Activated CD4-positive, alpha-beta memory T cell treated with anti-CD3 and anti-CD28 coated beads, Interleukin-2, amount 10 ng/mL, durations not matched to agents 7 days and 5 days (primary cell): ENCODE measurements around the gene PDE1A. TPM values are rescaled to one million over a fixed set of nuclear protein-coding genes. Genes with fewer than 3 reads are reported as not detected.

ENCODE experiments used
- CTCF ChIA-PET: fragments of 350-600 bp; sonication (Branson Sonifier 250); formaldehyde crosslinking; loops from one replicate; lab custom pipeline; 2021; ENCODE audit warnings: antibody characterized with exemption, inconsistent platforms; lab: Charles Lee
- POLR2A ChIA-PET: fragments of 350-600 bp; sonication (Branson Sonifier 250); formaldehyde crosslinking; loops from one replicate; lab custom pipeline; 2021; ENCODE audit warnings: antibody characterized with exemption; lab: Charles Lee
- DNase-seq: peaks from one replicate; pipeline ENCODE4 v3.0.0-alpha.2; 2020
- H3K27ac Mint-ChIP-seq: one replicate; pipeline ENCODE4 v1.8.0; 2021; ENCODE audit warnings: mild to moderate bottlenecking, mixed read lengths
- H3K27me3 Mint-ChIP-seq: one replicate; pipeline ENCODE4 v1.8.0; 2021; ENCODE audit warnings: mixed read lengths
- H3K36me3 Mint-ChIP-seq: one replicate; pipeline ENCODE4 v1.8.0; 2021; ENCODE audit warnings: low read depth, mixed read lengths
- H3K4me1 Mint-ChIP-seq: one replicate; pipeline ENCODE4 v1.8.0; 2021; ENCODE audit warnings: mixed read lengths
- H3K4me3 Mint-ChIP-seq: one replicate; pipeline ENCODE4 v1.8.0; 2021; ENCODE audit warnings: mild to moderate bottlenecking, mixed read lengths
- H3K9me3 Mint-ChIP-seq: one replicate; pipeline ENCODE4 v1.8.0; 2021; ENCODE audit warnings: mixed read lengths
- total RNA-seq, 2 experiments: library from RNA; stranded (reverse); gene quantifications; one replicate each; pipeline ENCODE4 v1.2.3, GENCODE V29; 2021

The PDE1A gene
- total RNA-seq, 2 experiments from 2014 or later: not detected

DNA sequence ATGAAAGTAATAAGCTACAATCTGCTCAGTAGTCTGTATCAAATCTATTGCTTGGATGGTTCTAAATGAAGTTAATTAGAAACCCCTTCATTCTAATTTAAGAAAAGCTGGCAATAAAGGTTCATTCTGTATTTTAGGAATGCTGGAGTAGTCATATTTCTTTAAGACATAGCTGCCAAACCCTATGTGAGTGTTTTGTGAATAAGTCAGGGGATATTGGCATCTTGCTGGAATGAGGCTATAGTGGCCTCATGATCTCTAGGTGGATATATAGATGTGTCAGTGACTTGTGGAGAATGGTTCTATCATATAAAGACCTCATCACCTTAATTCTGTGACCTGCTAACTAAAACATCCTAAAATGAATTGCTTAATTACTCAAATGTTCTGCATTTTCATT, 196.3 kb downstream of the PDE1A start:
- Mint-ChIP-seq H3K27me3 (no peaks in the 10 kb centered on the region), H3K4me3 (no peak overlapping the region), H3K27ac (no peak overlapping the region), H3K9me3 (no peaks in the 10 kb centered on the region), H3K36me3 (no peaks in the 10 kb centered on the region), H3K4me1 (no peaks in the 10 kb centered on the region)
- ChIA-PET CTCF (no interaction called here), POLR2A (no interaction called here)
- DNase-seq: no peak

DNA sequence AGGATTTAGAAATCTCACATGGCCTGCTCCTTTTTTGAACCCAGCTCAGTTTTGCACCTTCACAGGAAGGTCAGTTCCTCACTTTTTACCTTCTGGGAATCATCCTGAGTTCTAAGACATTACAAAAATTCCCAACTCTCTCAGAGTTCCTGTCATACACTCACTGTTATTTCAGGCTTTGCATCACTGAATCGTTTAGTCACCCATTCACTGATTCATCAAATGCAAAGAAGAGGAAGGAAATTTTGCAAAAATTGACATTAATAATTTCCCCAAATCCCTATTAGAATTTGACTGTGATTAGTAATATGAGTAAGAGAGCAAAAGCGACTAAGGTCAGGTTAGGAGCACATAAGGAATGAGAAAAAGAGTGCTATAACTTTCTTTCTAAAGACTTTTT, 197.5 kb downstream of the PDE1A start:
- DNase-seq: no peak
- Mint-ChIP-seq H3K27me3 (no peaks in the 10 kb centered on the region), H3K4me3 (no peak overlapping the region), H3K4me1 (no peaks in the 10 kb centered on the region), H3K27ac (no peak overlapping the region), H3K36me3 (no peaks in the 10 kb centered on the region), H3K9me3 (no peaks in the 10 kb centered on the region)
- ChIA-PET CTCF (no interaction called here), POLR2A (no interaction called here)

DNA sequence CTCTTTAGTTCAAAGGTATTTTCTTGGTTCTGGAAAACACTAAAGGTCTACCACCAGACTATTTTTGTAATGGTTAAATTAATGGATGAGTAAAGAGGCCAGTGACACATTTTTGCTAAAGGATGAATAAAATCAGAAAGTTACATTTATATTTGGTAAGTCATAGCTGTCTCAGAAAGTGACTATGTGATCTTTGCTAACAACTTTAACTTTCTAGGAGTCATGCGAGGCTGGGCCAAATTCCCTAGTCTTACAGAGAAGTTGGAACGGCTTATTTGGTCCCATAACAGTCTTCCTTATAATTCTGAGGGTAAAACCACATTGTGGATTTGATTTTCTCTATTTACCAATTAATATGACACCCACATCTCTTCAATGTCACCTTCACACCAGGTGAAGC, 198.1 kb downstream of the PDE1A start:
- Mint-ChIP-seq H3K27ac (no peak overlapping the region), H3K36me3 (no peaks in the 10 kb centered on the region), H3K4me3 (no peak overlapping the region), H3K4me1 (no peaks in the 10 kb centered on the region), H3K27me3 (no peaks in the 10 kb centered on the region), H3K9me3 (no peaks in the 10 kb centered on the region)
- POLR2A ChIA-PET: no interaction called here
- CTCF ChIA-PET: no interaction called here
- DNase-seq: no peak

DNA sequence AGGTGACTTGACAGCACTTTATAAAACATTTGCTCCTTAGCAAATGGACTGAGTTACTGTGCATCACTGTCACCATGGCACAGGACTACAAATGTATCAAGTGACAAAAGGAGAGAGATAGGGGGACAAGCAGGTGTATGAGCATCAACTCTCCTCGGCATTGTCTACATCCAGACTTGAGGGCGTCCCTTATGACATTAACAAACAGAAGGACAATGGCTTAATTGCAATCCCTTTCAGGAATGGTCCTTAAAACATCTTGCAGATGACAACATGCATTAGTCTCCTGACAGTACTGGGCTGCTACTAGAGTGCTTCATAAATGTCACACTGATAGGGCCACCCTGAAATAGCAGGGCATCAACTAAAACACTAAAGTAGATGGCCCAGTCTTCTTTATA, 198.8 kb downstream of the PDE1A start:
- DNase-seq: no peak
- Mint-ChIP-seq H3K4me1 (no peaks in the 10 kb centered on the region), H3K4me3 (no peak overlapping the region), H3K9me3 (no peaks in the 10 kb centered on the region), H3K27ac (no peak overlapping the region), H3K27me3 (no peaks in the 10 kb centered on the region), H3K36me3 (no peaks in the 10 kb centered on the region)
- ChIA-PET POLR2A (no interaction called here), CTCF (no interaction called here)

DNA sequence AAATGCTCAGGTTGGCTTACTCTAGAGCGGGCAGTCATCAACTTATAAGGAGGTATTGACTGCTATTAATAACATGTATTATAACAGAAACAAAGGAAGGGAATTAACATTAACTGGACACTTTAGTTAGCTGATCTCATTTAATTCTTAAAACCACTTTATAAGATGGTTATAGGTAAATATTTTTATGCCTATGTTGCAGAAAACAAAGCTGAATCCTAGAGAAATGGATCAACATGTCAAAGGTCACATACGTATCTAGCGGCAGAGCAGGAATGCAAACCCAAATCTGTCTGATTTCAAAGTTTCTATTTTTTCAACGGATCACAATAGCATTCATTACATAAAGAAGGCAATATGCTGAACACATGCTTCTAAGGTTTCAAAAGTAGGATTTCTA, 200.0 kb downstream of the PDE1A start:
- H3K4me1 Mint-ChIP-seq: no peaks in the 10 kb centered on the region
- no peaks in the 10 kb centered on the region for H3K9me3 Mint-ChIP-seq
- POLR2A ChIA-PET: no interaction called here
- no peak overlapping the region for H3K4me3 Mint-ChIP-seq
- H3K36me3 Mint-ChIP-seq: no peaks in the 10 kb centered on the region
- H3K27me3 Mint-ChIP-seq: no peaks in the 10 kb centered on the region
- CTCF ChIA-PET: interaction anchor here (1.0 kb wide), 1 partner anchor 14 kb away, joined by 3 read pairs; no protein-coding TSS in a partner anchor
- DNase-seq: no peak
- H3K27ac Mint-ChIP-seq: no peak overlapping the region

DNA sequence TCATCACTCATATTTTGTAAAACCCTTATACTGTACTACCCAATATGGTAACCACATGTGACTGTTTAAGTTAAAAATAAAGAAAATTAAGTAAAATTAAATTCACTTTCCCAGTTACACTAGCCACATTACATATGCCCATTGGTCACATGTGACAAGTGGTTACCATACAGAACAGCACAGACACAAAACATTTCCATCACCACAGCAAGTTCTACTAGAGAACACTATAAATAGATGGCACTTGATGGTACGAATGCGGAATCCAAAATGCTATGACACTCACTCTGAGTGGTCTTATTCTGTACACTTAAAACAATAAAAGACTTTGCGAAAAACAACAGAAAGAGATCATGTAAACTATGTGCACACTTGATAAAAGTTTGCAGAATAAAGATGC, 202.2 kb downstream of the PDE1A start:
- ChIA-PET POLR2A (no interaction called here), CTCF (no interaction called here)
- no peaks in the 10 kb centered on the region for H3K9me3 Mint-ChIP-seq
- H3K27ac Mint-ChIP-seq: no peak overlapping the region
- no peaks in the 10 kb centered on the region for H3K36me3 Mint-ChIP-seq
- no peaks in the 10 kb centered on the region for H3K4me1 Mint-ChIP-seq
- DNase-seq: no peak
- no peak overlapping the region for H3K4me3 Mint-ChIP-seq
- no peaks in the 10 kb centered on the region for H3K27me3 Mint-ChIP-seq

DNA sequence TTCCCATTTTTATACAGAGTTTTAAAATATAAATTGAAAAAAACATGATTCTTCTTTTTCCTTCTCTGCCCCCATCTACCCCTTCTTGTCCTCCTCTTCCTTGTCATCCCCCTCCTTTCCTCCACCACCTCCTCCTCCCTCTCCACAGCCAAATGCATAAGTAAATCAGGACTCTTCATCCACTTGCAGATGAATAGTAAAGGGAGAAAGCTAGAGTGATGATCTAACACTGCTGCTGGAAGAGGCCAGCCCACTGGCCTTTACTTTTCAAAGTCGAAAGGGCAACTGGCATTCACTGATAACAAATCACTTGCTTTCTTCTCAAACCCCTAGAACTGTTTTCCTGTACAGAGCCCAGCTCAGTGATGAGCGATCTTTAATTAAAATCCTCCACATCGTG, 205.8 kb downstream of the PDE1A start:
- Mint-ChIP-seq H3K36me3 (no peaks in the 10 kb centered on the region), H3K27ac (no peak overlapping the region), H3K4me1 (no peaks in the 10 kb centered on the region), H3K4me3 (no peak overlapping the region), H3K27me3 (no peaks in the 10 kb centered on the region), H3K9me3 (no peaks in the 10 kb centered on the region)
- POLR2A ChIA-PET: no interaction called here
- DNase-seq: no peak
- CTCF ChIA-PET: no interaction called here

DNA sequence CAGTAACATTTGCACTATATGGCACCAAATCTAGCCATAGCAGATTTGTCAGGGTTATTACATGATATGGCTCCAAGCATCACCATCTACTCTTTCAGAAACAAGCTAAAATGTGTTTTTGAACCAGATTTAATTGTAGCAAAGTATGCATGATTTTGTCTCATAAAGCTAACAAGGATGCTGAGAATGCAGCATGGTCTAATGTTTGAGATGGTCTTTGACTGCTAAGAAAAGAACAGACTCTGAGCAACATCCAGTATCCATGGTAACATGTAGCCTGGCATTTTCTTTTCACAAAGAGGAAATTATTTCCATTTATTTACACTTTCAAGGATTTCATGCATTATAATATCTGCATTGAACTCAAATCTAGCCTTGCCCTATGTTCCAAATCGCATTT, 206.5 kb downstream of the PDE1A start:
- Mint-ChIP-seq H3K4me3 (no peak overlapping the region), H3K9me3 (no peaks in the 10 kb centered on the region), H3K4me1 (no peaks in the 10 kb centered on the region), H3K36me3 (no peaks in the 10 kb centered on the region), H3K27me3 (no peaks in the 10 kb centered on the region), H3K27ac (no peak overlapping the region)
- DNase-seq: no peak
- POLR2A ChIA-PET: no interaction called here
- CTCF ChIA-PET: no interaction called here

DNA sequence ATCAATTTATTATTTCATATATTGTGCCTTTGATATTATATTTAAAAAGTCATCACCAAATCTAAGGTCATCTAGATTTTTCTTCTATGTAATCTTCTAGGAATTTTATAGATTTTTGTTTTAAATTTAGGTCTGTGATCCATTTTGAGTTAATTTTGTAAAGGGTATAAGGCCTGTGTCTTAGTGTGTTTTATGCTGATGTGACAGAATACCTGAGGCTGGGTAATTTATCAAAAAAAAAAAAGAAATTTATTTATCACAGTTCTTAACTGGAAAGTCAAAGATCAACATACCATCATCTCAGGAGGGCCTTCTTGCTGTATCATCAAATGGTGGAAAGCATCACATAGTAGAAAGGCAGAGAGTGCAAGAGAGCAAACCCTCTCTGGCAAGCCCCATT, 216.2 kb downstream of the PDE1A start:
- DNase-seq: no peak
- Mint-ChIP-seq H3K4me3 (no peak overlapping the region), H3K4me1 (no peaks in the 10 kb centered on the region), H3K27me3 (no peaks in the 10 kb centered on the region), H3K27ac (no peak overlapping the region), H3K9me3 (peaks cover 3% of the 10 kb centered on the region), H3K36me3 (no peaks in the 10 kb centered on the region)
- ChIA-PET POLR2A (no interaction called here), CTCF (no interaction called here)

DNA sequence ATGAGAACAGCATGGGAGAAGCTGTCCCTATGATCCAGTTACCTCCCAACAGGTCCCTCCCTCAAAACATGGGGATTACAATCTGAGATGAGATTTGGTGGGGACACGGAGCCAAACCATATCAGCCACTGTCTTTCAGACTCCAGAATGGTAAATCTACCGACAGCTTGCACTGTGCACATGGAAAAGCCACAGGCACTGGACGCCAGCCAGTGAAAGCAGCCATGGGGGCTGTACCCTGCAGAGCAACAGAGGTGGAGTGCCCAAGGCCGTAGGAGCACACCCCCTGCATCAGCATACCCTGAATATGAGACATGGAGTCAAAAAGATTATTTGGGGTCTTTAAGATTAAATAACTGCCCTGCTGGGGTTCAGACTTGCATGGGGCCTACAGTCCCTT, 218.4 kb downstream of the PDE1A start:
- H3K9me3 Mint-ChIP-seq: peaks cover 3% of the 10 kb centered on the region
- POLR2A ChIA-PET: no interaction called here
- no peaks in the 10 kb centered on the region for H3K4me1 Mint-ChIP-seq
- no peak overlapping the region for H3K4me3 Mint-ChIP-seq
- no peak overlapping the region for H3K27ac Mint-ChIP-seq
- H3K27me3 Mint-ChIP-seq: no peaks in the 10 kb centered on the region
- DNase-seq: no peak
- no peaks in the 10 kb centered on the region for H3K36me3 Mint-ChIP-seq
- CTCF ChIA-PET: no interaction called here

DNA sequence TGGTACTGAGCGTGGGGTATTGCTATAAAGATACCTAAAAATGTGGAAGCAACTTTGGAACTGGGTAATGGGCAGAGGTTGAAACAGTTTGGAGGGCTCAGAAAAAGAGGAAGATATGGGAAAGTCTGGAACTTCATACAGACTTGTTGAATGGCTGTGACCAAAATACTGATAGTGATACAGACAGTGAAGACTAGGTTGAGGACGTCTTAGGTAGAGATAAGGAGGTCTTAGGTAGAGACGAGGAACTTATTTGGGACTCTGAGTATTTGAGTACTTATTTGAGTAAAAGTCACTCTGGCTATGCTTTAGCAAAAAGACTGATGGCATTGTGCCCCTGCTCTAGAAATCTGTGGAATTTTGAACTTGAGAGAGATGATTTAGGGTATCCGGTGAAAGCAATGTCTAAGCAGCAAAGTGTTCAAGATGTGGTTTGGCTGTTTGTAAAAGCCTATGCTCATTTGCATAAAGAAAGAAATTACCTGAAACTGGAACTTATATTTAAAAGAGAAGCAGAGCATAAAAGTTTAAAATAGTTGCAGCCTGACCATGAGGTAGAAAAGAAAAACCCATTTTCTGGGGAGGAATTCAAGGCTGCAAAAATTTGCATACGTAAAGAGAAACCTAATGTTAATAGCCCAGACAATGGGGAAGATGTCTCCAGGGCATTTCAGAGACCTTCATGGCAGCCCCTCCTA, 219.6 kb downstream of the PDE1A start:
- no peaks in the 10 kb centered on the region for H3K27me3 Mint-ChIP-seq
- H3K4me3 Mint-ChIP-seq: no peak overlapping the region
- no peaks in the 10 kb centered on the region for H3K36me3 Mint-ChIP-seq
- ChIA-PET POLR2A (no interaction called here), CTCF (no interaction called here)
- no peak overlapping the region for H3K27ac Mint-ChIP-seq
- DNase-seq: no peak
- H3K9me3 Mint-ChIP-seq: peaks cover 3% of the 10 kb centered on the region
- H3K4me1 Mint-ChIP-seq: no peaks in the 10 kb centered on the region

DNA sequence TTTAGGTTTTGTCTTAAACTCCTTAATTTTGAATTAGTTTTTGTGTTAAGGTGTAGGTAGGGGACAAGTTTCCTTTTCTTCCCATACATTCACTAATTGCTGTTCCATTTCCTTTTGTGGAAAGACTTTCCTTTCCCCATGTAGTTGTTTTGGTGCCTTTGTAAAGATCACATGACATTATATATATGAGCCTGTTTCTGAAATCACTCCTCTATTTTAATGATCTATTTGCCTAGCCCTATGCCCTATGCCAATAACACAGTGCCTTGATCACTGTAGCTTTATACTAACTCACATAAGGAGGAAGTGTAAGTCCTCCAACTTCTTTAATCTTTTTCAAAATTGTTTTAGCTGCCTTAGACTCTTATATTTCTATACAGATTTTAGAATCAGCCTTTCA, 229.3 kb downstream of the PDE1A start:
- CTCF ChIA-PET: no interaction called here
- H3K27me3 Mint-ChIP-seq: peaks cover 5% of the 10 kb centered on the region
- POLR2A ChIA-PET: no interaction called here
- H3K27ac Mint-ChIP-seq: no peak overlapping the region
- H3K4me1 Mint-ChIP-seq: no peaks in the 10 kb centered on the region
- no peak for DNase-seq
- no peaks in the 10 kb centered on the region for H3K9me3 Mint-ChIP-seq
- H3K4me3 Mint-ChIP-seq: no peak overlapping the region
- no peaks in the 10 kb centered on the region for H3K36me3 Mint-ChIP-seq

DNA sequence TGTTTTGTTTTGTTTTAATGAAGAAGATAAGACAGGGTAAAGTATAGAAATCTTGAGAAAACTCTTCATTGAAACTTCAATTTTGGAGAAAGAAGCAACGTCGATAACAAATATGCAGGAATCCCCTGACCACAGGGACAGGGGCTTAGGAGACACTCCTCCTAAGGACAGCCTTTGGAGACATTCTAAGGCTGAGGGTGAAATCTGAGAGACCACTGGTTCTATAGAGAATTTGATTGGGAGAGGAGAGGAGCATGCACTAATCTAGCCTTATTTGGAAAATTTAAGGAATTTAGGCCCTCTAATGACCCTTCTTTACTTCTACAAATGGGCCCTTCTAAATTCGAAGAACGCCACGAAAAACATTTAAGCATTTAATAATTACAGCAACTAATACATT, 233.5 kb downstream of the PDE1A start:
- no peaks in the 10 kb centered on the region for H3K4me1 Mint-ChIP-seq
- ChIA-PET POLR2A (no interaction called here), CTCF (no interaction called here)
- no peaks in the 10 kb centered on the region for H3K9me3 Mint-ChIP-seq
- H3K27ac Mint-ChIP-seq: no peak overlapping the region
- H3K36me3 Mint-ChIP-seq: no peaks in the 10 kb centered on the region
- DNase-seq: no peak
- H3K4me3 Mint-ChIP-seq: no peak overlapping the region
- peaks cover 5% of the 10 kb centered on the region for H3K27me3 Mint-ChIP-seq

DNA sequence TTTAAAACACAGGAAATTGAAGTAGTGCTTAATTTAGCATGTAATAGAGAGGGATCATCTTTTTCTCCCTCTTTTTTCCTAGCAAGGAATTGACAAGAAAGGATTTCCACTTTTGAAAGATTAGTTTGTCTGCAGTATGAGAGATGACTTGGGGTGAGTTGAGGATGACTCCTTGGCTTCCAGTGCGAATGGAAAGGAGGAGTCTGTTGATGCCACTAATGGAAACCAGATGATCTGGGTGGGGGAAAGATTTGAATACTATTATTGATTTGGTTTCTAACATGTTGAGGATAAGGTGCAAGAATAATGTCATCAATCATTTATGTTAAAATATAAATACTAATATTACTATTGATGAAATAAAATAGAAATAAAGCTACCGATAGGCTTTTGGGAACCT, 235.8 kb downstream of the PDE1A start:
- Mint-ChIP-seq H3K27me3 (no peaks in the 10 kb centered on the region), H3K9me3 (no peaks in the 10 kb centered on the region), H3K4me3 (no peak overlapping the region), H3K27ac (no peak overlapping the region), H3K4me1 (no peaks in the 10 kb centered on the region), H3K36me3 (no peaks in the 10 kb centered on the region)
- ChIA-PET POLR2A (no interaction called here), CTCF (no interaction called here)
- DNase-seq: no peak
